EH (cell line): ENCODE results near the gene LST1.
"Not testable (repeated sequence)": the region's sequence is repeated elsewhere in the genome, so short reads cannot be mapped to it uniquely, and the experiment has no call there.

Source experiments
- DNase-seq: peaks from one replicate; pipeline ENCODE4 v3.0.0-alpha.2; 2015; ENCODE audit warnings: low read depth

LST1 gene

DNA sequence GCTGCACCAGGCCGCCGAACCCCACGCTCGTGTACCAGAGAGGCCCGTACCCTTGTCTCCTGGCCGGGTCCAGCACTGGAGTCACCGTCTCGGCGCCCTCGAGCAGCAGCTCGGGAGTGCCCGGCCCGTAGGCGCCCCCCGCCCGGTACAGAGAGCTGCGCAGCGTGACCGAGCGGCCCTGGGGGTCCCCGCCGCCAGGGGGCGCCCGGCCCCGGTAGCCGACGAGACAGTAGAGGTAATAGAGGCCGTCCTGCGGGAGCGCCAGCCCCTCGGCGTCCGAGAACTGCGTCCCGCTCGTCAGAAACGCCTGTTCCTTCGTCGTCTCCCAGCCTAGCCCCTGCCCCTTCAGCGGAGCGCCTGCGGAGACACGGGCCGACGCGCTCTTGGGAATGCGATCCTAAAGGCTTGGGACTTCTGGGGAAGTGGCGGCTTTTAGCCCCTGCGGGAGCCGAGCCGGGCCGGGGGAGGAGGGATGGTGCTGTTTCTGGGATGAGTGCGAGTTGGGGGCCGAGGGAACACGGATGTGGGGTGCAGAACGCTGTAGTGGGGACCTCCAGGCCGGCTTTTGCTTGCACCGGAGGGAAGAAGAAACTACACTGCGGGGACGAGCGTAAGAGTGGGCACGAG lies 5.2 kb upstream of the LST1 start:
- DNase-seq: peak; percentile 85

DNA sequence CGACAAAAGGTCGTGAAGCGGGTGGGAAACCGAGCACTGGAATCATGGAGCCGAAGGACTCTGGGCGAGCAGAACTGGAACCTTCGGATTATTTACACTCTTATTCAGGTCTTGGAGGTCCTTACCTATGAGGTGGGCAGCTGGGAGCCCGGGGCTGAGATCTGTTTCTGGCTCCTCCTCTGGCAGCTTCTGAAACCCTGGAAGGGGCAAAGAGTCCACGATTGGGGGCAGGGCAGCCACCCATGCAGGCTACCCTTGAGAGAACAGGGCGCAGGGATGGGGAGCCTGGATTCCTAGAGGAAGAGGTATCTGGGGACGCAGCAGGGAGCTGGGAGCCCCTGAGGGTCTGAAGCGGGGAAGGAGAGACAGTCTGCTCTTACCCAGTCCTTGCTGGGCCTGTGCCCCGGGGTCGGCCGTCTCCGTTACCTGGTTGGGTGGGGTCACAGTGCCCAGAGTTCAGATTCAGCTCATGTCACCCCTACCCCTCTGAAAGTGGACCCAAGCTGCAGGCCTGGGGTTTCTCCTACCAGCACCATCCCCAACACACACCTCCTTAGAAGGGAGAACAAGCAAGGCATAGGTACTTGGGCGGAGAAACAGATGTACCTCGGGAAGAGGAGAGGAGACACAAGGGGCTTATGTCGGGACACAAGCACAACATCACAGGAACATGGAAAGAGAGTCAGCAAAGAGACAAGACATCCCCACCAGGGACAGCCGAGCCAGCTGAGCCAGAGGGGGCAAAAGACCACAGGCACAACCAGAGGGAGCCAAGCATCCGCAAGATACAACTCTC lies 4.4 kb upstream of the LST1 start:
- DNase-seq: no peak

DNA sequence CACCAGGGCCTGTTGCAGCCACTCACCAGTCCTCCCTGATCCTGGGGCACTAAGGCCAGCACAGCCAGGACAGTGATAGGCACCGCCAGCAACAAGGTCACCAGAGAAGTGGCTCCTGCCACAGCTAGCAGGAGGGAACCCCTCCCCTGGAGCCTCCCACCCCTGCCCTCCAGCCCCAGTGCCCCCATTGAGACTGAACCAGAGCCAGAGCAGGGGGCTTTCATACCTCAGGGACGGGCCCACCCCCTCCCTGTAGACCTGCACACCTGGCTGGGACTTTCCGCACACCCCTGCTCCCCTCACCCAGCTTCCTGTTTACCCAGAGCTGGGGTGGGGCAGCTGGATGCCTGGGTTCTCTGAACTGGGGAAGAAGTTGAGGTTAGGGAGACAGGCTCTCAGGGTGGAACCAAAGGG lies 3.8 kb upstream of the LST1 start, which contains the start of gene LTB:
LTB (minus strand) TSS at position 195 of the 414 bp plus-strand sequence; CDS start at position 188, 7 bp downstream.
- DNase-seq: no peak

DNA sequence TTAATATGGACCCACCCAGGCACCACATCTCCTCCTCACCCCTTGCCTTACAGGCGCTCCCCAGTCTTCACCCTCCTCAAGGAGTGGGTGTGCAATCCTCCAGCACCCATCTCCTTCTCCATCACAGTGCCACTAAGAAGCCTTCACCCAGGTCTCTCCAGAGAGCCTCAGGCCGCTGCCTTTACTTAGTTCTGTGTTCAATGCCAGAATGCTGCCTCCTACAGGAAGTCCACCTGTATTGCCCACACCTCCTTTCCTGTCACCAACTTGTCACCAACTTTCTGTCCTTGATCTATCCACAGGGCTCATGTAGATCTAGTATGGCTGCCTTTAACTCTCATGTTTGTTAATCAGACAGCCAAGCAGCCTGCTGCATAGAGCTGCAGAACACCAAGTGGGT lies 586 bp upstream of the LST1 start:
- DNase-seq: peak; percentile 27

DNA sequence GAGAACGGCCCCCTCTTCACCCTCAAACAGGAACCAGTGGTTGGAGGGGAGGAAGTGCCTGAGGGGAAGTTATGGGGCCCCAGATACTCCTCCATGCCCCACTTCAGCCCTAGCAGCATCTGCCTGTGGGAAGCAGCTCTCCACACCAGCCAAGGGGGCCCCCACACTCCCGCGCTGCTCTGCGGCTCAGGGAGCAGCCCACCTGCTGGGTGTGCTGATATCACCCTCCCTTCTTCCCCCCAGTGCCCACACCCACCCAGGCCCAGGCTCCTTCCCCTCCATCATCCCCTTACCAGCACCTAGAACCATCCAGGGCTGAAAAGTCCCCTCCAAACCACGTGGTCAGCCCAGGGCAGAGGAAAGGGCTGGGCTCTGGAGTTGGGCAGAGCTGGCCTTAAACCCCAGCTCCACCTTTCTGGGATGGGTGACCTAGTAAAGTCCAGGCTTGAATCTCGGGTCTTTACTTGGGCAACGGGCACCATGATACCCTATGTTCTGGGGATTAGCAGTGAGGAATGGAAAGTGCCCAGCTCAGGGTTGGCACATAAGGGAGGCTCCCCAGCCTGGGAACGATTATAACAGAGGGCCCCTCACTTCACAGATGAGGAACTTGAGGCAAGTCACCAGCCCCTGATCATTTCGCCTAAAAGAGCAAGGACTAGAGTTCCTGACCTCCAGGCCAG lies 663 bp downstream of the LST1 start:
- DNase-seq: no peak

DNA sequence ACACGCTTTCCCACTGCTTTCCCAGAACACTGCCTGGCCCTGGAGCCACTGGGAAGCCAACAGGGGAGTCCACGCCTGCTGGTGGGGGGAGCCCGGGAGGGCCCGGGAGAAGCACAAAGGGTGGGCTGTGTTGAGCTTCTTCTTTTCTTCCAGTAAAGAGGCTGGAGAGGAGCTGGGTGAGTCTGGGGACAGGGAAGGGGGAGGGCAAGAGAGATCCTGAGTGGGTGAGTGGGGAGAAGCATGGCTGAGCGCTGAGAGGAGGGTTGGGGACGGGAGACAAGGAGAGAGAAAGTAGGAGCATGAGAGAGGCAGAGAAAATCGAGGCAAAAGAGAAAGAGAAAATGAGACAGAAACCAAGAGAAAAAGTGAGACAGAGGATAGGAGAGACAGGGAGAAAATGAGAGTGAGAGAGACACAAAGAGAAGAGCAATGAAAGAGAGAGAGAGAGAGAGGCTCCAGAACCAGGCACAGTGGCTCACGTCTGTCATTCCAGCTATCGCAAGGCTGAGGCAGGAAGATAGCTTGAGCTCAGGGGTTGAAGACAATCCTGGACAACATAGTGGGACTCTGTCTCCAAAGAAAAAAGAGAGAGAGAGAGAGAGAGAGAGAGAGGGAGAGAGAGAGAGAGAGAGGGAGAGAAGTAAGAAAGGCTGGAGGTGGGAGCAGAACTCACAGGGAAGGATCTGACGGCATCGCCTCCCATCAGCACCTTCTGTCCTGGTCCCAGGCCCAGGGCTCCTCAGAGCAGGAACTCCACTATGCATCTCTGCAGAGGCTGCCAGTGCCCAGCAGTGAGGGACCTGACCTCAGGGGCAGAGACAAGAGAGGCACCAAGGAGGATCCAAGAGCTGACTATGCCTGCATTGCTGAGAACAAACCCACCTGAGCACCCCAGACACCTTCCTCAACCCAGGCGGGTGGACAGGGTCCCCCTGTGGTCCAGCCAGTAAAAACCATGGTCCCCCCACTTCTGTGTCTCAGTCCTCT lies 2.0 kb downstream of the LST1 start:
- DNase-seq: no peak

DNA sequence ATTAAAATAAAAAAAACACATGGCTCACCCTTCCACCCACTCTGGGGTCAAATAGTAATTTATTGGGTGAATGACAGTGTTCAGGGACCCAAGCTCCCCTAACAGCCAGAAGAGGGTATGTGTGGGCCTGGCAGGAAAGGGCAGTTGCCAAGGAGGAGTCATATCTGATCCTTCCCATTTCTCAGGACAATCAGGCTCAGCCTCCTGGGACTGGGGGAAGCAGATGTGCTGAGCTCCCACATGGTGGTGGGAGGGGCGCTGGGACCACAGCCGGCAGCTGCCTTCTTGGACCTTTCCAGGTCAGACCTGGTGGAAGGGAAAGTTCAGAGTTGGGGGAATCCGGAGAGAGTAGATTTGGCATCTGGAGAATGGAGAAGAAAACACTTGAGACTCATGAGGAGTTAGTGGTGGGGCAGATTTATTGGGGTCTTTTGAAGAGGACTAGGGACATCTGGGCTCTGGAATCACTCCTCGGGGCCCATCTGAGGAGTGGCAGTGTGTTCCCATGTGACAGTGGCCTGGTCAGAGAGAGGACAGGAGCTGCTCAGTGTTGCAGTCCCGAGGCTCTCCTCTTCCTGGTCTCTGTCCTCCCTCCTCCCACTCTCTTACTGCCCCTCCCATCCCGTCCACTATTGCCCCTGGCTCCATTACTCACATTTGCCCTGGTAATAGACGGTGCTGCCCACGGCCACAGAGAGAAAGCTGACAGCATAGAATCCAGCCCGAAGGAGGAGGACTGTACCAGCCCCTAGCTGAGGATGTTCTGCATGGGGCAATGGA lies 3.0 kb downstream of the LST1 start:
- peak; percentile 37 for DNase-seq

DNA sequence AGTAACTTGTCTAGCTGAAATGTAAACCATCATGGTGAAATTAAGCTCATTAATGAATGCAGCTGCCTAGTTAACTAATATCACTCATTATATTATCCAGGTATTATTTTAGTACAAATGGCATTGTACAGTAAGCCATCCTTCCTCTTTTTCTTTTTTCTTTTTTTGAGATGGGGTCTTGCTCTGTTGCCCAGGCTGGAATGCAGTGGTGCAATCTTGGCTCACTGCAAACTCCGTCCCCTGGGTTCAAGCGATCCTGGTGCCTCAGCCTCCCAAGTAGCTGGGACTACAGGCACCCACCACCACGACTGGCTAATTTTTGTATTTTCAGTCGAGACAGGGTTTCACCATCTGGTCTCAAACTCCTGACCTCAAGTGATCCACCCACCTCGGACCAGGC lies 4.6 kb downstream of the LST1 start:
- not testable (repeated sequence) for DNase-seq

DNA sequence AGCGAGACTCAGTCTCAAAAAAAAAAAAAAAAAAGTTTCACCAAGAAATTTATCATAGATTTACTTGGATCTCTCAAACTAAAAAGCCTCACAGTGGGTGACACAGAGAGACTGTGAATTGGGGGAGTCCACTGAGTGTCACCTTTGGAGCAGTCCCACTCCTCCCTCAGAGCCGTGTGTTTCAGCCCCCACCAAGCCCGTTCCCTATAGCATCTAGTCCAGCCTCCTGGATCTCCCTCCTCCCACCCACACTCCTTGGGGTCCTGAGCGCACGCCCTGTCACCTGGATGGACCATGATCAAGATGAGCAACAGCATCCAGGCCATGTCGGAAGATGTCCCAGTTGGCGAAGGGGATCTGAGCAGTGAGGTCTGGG lies 6.3 kb downstream of the LST1 start:
- DNase-seq: no peak

DNA sequence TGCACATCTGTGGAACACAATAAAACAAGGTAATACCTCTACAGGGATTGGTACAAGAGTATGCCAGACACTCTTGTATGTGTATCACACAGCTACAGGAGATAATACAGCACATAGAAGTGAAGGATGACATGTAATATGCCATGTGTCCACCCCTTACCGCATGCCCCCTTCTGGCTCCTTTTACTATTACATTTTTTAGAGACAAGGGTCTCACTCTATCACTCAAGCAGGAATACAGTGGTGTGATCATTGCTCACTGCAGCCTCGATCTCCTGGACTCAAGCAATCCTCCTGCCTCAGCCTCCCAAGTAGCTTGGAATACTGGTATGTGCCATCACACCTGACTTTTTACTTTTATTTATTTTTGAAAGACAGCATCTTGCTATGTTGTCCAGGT lies 10.9 kb downstream of the LST1 start:
- DNase-seq: peak; percentile 55

DNA sequence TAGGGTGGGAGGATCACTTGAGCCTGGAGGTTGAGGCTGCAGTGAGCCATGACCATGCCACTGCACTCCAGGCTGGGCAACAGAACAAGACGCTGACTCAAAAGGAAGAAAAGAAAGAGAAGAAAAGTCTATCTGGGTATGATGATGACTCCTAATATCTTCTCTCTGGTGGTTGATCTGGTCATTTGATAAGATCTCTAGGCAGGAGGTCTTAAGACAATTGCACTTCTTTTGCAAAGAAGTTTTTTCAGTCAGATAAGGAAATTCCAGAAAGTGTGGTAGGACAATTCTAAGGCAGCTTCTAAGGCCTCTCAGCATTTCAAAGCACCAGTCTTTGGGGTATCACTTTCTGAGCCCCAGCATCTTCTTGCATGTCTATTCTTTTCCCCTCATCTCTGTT lies 21.2 kb downstream of the LST1 start:
- peak; percentile 21 for DNase-seq

DNA sequence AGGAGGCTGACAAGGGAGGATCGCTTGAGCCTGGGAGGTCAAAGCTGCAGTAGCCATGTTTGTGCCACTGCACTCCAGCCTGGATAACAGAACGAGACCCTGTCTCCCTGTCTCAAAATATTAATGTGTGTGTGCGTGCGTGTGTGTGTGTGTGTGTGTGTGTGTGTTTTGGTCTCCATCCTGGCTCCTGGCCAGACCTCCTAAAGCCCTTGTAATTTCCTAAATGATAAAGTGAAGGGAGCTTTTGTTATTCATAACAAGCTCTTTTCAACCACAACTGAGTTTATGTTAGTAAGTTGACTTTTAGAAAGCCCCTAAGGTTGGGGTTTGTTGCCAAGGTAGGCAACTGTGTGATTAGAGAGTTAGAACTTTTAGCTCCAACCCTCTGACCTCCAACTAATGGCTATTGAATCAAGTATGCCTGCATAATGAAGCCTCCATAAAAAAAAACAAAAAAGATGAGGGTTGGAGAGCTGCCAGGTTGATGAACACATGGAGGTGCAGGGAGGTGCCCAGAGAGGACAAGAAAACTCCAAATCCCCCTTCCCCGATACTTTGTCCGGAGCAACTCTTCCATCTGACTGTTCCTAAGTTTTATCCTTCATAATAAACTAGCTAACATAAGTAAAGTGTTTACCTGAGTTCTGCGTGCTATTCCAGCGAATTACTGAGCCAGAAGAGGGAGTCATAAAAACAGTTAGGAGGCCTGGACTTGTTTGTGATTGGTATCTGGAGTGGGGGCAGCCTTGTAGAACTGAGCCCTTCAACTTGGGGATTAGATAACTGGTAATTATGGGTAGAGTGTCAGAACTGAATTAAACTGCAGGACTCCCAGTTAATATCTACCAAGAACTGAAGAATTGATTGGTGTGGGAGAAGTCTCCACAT lies 23.7 kb downstream of the LST1 start:
- DNase-seq: no peak

DNA sequence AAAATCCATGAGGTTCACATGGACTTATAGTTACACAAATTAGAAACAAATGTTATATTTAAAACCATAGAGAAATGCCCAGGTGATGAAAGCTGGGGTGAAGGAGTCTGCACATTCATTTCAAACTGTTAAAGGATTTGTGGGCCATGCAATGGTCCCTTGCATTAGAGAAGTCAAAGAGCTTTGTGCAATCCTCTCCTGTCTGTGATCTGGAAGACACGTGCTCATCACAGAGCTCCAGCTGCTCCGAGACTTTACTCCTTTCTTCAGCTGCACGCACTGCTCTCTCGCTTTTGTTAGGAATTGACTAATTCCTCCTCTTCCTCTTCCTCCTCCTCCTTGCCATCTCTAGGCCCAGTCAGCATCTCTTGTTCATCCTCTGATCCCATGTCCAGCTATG lies 24.9 kb downstream of the LST1 start:
- no peak for DNase-seq

DNA sequence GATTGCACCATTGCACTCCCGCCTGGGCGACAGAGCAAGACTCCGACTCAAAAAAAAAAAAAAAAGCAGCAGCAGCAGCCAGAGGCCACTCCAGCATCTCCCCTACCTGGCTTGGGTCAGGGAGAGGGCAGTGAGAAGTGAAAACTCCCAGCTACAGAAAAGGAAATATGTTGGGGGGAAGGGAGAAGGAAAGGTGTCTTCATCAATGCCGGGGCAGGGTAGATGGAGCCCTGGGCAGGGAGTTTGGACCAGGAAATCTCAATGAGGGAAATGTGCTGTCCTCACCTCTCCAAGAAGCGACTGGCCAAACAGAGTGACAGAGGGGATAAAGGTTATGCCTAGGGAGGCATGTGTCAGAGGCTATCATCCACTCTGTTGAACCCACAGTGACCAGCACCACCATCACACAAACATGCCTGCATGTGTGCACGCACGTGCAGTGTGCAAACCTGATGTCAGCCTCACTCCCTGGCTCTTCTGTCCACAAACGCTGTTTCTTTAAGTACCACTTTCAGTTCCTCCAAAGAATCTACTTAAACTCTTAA lies 28.1 kb downstream of the LST1 start:
- no peak for DNase-seq

DNA sequence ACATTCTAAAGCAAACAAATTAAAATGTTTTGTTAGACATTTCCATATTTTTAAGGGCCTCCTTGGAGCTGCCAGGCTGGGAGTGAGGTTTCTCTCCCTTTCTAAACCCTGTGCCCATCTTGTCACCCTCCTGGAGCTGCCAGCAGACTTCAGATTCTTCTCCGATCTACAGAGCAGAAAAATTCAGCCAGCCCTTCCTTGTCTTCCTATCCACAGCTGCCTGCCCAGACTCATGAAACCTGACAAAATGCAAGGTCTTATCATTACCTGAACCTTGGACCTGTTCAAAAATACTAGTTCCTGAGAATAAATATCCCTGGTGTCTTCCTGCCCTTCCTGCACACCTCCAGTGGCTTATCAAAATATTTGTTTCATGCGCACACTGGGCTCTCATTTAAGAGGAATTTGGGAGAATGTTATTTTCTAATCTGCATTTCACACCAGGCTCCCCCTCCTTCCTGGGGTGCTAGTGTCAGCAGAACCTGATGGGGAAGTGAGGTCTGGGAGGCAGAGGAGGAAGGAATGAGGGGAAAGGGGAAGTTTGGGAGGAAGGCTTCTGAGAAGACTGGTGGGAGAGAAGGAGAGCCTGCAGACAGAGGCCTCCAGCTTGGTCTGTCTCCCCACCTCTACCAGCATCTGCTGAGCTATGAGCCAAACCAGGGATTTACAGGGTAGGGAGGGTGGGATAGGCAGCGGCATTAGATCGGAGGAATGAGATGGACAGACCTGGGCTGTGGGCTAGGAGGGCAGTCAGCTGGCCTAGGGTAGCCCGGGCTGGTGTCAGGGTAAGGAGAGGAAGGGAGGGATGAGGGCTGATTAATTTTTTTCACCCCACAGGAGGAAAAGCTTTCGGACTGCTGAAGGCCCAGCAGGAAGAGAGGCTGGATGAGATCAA lies 28.9 kb downstream of the LST1 start, which contains the start of gene AIF1:
AIF1 (plus strand) TSS at position 551 of the 895 bp plus-strand sequence; CDS start at position 647, 96 bp downstream.
- DNase-seq: no peak

DNA sequence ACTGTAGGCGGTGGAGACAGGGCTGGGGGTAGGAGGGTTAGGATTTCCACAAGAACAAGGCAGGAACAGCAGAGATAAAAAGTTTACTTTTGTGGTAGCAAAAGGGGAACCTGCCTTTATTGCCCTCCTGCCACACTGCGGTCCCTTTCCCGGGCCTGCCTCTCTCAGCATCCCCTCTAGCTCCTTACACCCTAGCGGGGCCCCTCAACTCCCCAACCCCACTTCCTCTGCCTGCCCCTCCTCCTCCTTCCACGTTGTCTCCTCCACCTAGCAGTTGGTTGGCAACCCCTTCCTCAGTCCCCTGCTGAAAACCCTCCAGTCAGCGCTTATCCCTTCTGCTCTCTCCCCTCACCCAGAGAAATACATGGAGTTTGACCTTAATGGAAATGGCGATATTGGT lies 29.7 kb downstream of the LST1 start:
- DNase-seq: no peak

DNA sequence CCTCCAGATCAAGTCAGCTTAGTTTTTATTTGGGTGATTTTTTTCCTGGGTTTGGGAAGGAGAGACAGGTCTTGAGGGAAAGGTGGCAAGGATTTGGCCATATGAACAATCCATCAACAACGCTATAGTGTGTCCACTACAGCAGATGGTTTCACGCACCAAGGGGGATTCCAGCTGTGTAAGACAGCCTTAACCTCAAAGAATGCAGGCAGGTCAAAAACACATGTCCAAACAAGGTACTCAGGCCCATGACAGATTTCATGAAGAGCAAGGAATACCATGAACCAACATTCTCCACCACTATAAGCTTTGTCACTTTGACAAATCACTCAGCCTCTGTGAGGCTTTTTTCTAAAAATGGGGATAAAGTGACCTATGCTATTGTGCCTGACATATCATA lies 30.9 kb downstream of the LST1 start:
- DNase-seq: no peak

DNA sequence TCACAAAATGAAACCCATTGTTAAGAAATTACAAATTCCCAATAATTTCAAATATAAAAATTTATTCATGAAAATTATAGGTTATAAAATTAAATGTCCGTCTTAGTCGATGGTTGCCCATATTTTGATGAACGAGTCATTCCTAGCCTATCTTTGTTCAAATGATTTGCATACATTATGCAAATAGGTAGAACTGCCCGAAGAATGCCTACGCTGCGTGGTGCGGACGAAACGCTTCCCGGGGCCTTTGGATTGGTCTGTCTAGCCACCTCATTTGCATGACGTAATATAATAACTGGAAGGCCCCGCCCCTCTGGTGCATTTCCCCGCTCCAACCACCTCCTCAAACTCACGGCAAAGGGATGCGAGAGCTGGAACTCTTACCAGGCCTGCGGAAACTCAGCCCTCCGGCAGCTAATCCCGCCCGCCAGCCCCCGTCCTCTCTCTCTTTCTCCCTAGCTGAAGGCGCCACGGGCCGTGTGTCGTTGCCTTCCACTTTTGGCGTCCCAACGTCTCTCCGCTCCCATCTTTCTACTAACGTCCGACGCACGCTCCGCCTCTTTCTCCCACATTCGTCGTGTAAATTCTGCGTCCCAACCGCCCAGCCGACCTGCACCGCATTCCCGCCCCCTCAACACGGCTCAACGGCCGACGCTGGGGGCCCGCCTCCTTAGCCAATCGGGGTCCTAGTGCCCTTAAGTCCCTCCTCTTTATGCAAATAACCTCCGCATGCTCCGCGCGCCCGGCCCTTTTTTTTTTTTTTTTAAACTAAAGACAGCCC lies 33.9 kb downstream of the LST1 start:
- peak; percentile 100 for DNase-seq
